ENCODE results near the gene LRRC56.
A peak's percentile ranks its signal among the peaks of the same experiment; 100 is the strongest.

The LRRC56 gene

GRCh38 chr11:528166-528814 lies 9.0 kb upstream of the LRRC56 start:
- no peak for DNase-seq

- no peak for DNase-seq
Observed at GRCh38 chr11:528815-529727, 8.3 kb upstream of the LRRC56 start.

GRCh38 chr11:529728-530411 lies 7.5 kb upstream of the LRRC56 start:
- no peak for DNase-seq

GRCh38 chr11:530960-531831 lies 6.1 kb upstream of the LRRC56 start:
- no peak for DNase-seq

GRCh38 chr11:531919-532526 lies 5.3 kb upstream of the LRRC56 start:
- no peak for DNase-seq

- no peak for DNase-seq
Observed at GRCh38 chr11:532527-532985, 4.8 kb upstream of the LRRC56 start.

- no peak for DNase-seq
Observed at GRCh38 chr11:532986-533585, 4.2 kb upstream of the LRRC56 start.

GRCh38 chr11:533586-534395 lies 3.5 kb upstream of the LRRC56 start:
- DNase-seq, result no peak

GRCh38 chr11:534396-535209 lies 2.7 kb upstream of the LRRC56 start:
- DNase-seq, result peak; percentile 51

- no peak for DNase-seq
Observed at GRCh38 chr11:535210-535518, 2.2 kb upstream of the LRRC56 start.

- DNase-seq, result peak; percentile 98
Observed at GRCh38 chr11:535519-536454, 1.5 kb upstream of the LRRC56 start, which contains the start of gene HRAS. HRAS (minus strand) TSS chr11:535576.

GRCh38 chr11:537622-538430 lies 499 bp downstream of the LRRC56 start:
- DNase-seq, result no peak

- no peak for DNase-seq
Observed at GRCh38 chr11:538431-539051, 1.2 kb downstream of the LRRC56 start.

GRCh38 chr11:539971-540481 lies 2.7 kb downstream of the LRRC56 start:
- DNase-seq, result no peak

- DNase-seq, result no peak
Observed at GRCh38 chr11:540583-541432, 3.5 kb downstream of the LRRC56 start.

- no peak for DNase-seq
Observed at GRCh38 chr11:541433-541885, 4.1 kb downstream of the LRRC56 start.
